CD4-positive, alpha-beta T cell treated with Interleukin-6 for 4 hours (primary cell): ENCODE measurements around the gene DYRK4.
A peak's percentile ranks its signal among the peaks of the same experiment; 100 is the strongest.

Experiments used
- DNase-seq: peaks from one replicate; pipeline ENCODE4 v3.0.0-alpha.2; 2020; ENCODE audit warnings: mixed read lengths

DYRK4 gene

DNA sequence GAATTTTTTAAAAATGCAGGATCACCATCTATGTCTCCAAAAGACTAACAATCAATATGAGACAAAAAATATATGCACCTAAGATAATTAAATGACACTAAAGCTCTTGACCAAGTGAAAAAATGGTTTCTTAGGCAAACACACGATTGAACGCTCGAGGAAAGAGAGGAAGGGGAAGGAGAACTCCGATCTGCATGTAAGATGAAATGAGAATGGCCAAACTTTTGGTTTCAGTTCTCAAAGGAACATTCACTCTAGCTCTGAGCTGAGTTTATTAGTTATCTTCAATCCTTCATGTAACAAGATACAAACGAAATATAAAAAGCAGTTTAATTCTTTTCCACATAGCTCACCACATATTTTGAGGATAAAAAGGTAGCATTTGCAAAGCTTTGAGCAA is 2.8 kb downstream of the DYRK4 start:
- DNase-seq, result no peak

DNA sequence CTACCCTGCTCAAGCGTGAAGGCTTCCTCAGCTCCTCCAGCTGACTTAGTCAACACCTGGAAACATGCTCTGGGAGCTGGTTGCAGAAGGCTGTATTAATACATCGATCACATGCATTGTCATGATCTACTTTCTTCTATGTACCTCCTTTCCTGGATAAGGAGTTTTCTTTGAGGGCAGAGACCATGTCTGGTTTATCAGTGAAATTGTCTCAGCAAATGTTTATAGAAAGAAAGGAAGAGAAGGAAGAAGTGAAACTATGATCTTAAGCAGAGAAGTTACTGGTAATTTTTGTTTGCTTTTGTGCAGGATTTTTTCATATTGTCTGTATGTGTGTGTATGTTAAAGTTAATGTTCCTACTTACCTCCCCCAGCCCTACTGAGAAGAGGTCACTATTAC is 4.5 kb downstream of the DYRK4 start:
- no peak for DNase-seq

DNA sequence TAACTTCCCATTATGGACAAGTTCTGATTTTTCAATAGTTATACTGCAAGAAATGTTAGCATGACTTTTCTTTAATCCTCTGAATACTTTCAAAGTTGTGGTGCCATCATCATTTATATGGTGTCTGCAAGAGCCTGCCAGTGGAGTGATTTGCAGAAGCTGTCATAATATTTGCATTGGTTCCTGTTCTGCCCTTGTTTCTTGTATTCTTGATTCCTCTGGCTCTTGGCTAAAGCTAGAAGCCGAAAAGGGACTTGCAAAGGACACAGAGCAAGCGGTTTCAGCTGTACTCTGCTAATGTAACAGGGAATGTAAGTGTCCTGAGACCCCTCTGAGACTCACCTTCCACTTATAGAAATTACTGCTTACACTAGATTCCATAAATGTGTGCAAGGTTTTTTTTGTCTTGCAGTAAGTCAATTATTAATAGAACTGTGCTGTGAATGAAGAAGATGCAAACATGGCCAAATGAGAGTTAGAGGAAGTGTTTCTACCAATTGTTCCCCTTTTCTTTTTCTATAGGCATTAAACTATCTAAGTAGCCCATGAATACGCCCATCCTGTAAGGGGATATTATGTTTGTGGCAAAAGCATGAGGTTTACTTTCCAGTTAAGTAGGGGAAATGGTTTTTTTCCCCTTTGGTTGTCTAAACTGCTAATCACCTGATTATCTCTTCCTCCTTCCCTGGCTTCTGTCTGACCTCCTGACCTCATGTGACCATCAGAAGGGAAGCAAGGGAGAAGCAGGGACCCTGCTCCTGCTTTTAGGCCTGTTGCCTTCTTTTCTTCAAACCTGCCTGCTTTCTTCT is 5.3 kb downstream of the DYRK4 start:
- no peak for DNase-seq

DNA sequence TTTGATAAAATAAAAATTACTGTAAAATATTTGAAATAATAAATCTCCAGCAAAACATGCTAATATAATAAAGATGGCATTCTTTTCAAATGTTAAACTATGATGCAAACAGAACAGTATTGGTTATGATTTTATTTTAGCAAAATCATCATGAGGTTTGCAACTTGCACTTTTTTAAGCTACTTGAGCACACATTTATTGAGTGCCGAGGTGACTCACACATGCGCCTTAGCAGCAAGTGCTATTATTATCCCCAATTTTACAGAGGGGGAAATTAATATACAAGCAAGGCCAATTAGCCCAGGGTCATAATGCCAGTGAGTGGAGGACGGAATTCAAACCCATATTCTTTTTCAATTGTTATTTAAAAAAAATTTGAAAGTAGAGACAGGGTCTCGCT is 7.3 kb downstream of the DYRK4 start:
- no peak for DNase-seq

DNA sequence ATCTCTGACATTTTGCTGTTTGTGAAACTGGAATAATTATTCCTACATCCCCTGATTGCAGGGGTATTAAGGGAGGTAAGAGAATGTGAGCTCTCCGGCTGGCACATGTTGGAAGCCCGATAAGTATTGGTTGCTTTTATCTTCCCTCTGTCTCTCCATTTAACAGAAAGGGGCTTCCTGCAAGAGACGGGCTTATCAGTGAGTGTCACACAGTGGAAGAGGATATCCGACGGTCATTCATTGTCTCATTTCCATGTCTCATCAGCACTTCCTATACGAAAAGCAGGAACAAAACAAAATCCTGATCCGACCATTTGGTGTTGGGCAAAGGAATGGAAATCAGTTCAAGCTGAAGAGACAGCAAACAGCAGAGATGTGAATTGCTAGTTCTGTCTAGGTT is 10.7 kb downstream of the DYRK4 start:
- DNase-seq, result no peak

DNA sequence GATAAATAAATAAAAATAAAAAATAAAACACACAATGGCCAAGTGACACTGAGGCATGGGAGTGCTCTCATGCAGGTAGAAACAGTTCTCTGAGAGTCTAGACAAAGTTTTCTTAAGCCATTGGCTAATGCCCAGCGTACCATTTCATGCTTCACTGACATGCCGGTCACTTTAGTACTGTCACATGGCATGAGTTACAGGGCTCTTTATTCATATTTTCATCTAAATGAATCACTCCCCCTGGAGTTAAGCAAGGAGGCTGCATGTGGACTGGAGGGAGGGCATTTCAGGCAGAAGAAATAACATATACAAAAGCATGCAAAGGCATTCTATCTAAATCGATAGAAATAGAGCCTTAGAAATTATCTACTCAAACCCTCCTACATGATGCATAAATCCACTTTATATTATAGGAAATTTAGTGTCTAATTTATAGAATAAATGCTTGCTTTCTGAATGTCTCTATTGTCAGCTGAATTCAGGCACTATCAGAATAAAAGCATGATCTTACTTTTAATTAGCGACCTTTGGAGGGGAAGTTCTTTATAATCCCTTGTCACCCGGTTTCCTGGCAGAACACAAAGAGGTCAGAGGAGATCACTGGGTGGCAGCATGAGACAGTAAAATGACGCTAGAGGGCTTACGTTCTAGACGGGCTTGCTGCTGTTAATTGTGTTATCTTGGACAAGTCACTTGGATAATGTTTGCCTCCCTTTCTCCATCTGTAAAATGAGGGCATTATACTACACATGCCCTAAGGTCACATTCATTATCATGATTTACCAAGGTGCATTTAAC is 17.5 kb downstream of the DYRK4 start:
- no peak for DNase-seq

DNA sequence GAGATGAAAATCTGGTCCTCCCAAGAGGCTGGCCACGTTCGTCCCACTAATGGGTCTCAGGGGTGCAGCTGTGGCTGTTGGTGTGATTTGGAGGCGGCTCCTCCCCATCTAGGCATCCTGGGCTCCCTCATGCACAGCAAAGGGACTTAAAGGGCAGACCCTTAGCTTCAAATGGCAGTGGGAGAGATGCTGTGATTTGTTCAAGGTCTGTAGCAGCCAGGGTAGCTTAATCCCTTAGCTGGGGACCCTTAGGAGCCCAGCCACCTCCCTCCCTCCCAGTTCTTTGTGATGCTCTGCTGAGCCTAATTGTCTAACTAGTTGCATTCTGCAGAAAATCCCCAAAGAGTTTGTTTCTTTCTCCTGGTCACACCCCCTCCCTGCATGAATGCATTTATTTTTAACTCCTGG is 18.3 kb downstream of the DYRK4 start:
- DNase-seq, result no peak

DNA sequence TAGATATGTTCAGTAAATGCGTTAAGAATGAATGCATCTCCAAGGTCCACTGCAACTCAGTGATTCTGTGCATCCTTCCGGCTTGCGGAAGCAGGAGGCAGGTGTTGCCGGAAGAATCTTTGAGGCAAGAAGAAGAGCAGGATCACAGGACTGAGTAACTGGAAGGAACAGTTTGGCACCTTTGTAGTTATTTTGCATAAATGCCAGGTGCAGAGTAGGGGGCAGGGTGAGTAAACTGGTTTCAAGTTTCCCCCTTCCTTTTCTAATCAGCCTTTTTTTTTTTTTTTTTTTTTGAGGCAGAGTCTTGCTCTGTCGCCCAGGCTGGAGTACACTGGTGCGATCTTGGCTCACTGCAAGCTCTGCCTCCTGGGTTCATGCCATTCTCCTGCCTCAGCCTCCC is 22.3 kb downstream of the DYRK4 start:
- DNase-seq, result no peak

DNA sequence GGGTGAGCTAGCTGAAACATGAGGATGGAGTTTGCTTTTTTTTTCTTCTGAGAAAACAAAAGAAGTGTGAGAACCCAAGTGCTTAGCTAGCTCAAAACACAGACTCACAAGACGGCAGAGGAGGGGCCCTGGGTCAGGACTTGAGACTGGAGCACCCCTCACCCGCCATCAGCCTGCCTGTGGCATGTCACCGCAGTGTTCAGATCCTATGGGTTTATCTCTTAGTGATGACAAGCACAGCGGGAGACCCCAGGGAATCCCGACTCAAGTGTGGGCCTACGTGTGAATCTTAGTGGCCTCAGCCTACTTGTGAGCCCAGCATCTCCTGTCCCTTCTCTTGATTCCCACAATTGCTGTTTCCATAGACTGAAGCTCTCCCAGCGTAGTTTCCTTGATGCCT is 22.9 kb downstream of the DYRK4 start:
- no peak for DNase-seq

DNA sequence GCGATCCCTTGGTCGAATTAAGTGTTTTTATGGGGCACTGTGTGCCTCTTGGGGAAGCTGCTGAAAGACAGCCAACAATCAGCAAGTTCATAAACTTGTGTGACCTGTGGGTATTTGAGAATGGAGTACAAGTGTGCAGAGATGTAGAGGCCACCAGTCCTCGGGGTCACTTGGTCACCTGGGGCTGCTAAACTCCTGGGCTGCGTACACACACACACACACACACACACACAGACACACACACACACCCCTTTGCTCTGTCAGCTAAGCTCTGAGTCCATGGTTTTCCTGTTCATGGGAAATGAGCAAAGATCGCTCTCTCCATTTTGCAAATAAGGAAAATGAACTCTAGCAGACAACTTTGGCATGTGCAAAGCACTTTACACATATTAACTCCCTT is 24.5 kb downstream of the DYRK4 start:
- DNase-seq, result no peak

DNA sequence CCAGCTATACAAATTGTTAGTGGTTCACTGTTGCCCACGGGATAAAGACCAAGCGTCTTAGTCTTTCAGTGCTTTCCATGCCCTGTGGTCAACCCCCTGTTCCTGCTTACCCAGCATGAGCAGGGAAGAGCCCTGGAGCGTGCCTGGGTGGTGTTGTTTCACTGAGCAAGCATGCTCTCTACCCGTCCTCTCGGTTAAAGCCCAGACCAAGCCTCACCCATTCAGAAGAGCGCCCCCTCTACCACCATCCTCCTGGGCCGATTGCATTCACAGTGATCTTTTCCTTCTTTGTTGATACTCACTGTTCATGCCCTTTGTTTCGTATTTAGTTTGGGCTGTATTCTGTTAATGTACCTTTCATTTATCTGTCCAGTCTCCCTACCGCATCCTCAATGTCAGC is 25.1 kb downstream of the DYRK4 start:
- DNase-seq, result no peak

DNA sequence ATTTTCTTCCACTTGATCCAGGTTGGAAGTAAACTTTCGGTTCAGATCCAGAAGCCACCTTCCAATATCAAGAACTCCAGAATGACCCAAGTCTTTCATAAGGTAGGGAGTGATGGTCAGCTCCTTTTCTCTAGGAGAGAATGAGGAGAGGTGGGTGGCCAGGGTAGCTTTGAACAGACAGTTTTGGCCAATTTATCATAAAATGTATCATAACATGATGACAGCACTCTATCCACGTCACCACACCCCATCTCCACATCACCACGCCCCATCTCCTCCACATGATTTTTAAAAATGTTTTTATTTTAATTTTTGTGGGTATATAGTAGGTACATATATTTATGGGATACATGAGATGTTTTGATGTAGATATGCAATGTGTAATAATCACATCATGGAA is 26.9 kb downstream of the DYRK4 start:
- no peak for DNase-seq

DNA sequence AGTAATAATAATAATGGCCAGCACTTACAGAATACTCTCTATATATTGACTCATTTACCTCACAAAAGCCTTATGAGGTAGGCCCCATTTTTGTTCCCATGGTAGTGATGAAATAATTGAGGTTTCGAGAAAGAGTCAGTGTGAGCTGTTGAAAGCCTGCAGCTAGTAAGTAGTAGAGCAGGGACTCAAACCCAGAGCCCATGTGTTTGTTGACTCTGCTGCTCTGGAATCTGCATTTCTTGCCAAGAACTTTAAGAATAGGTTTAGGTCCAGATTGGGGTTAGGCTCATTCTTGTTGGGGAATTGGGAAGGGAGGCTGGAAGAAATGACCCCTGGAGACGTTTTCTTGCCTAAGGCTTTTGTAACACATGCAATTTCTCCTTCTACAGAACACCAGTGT is 27.9 kb downstream of the DYRK4 start:
- no peak for DNase-seq

DNA sequence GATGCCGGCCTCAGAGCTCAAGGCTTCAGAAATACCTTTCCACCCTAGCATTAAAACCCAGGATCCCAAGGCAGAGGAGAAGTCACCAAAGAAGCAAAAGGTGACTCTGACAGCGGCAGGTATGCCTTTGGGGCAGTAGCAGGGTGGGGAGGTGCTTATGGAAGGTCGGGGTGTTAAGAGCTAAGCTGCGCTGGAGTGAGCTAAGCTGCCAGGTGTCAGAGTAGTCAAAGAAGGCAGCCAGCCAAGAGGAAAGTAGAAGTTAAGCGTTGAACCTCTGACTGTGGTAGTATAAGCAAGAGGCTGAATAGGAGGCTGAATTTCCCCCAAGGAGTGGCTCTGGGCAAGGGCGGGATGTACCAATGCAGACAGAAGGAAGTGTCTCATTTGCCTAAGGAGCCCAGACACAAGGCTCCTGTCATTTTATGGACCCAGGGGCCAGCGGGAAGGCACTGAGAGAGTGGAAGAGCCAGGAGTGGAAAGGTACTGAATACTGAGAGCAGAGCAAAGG is 29.2 kb downstream of the DYRK4 start:
- DNase-seq, result no peak

DNA sequence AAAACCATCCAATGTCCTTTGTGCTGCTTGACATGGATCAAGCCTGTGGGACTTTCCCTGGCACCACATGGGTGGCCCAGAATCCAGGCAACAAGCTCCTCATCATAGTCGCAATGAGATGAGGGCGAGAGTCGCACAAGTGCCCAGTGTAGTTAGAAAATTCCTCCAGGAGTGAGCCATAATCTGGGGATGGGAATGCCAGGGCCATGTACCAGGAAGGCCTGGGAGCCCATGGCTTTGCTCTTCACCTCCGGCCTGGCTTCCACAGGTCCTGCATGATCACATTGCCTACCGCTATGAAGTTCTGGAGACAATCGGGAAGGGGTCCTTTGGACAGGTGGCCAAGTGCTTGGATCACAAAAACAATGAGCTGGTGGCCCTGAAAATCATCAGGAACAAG is 33.9 kb downstream of the DYRK4 start:
- no peak for DNase-seq

DNA sequence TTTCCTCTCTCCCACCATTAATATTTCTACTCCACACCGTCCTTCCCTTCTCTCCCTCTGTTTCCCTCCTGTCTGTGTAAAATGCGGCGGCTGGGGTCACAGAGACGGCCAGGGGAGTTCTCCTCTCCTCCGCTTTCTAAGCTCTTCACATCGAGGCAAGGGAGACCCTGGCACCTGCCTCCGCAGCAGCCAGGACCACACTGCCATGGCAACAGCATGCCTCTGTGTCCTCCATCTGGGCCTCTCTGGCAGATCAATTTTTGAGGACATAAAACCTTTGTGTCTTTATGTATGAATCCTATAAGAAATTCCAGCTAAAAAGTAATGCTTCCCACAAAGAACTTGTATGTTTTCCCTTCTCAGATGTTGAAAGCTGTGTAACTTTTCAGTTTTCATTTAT is 41.4 kb downstream of the DYRK4 start:
- DNase-seq, result no peak

DNA sequence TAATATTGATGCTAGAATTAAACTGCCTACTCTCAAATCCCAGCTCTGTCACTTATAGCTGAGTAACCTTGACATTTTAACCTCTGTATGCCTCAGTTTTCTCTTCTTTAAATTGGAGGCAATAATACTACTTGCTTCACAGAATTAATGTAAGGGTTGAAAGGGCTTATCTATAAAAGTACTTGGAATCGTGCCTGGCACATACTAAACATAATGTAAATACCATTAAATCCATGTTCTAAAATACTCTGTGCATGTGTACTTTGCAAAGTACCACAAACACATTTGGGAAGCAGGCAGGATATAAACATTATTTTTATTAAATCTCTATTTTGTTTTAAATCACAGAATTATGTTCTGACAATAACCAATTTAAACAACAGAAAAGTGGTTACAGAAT is 41.9 kb downstream of the DYRK4 start:
- DNase-seq, result no peak

DNA sequence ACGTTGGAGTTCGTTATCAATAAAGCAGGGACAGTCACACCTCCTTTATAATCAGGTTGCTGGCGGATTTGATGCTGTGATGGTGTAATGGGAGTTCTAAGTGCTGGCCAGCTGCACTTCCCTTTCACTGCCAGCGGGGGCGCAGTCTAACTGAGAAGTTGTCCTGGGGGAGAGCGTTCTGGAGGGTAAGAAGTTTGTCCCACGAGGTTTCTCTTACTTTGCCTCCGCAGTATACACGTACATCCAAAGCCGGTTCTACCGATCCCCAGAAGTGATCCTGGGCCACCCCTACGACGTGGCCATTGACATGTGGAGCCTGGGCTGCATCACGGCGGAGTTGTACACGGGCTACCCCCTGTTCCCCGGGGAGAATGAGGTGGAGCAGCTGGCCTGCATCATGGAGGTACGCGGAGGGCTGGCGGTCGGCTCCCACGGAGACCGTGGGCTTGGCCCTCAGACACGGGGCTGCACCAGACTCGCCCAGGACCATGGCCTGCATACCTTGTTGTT is 42.7 kb downstream of the DYRK4 start:
- peak; percentile 82 for DNase-seq

DNA sequence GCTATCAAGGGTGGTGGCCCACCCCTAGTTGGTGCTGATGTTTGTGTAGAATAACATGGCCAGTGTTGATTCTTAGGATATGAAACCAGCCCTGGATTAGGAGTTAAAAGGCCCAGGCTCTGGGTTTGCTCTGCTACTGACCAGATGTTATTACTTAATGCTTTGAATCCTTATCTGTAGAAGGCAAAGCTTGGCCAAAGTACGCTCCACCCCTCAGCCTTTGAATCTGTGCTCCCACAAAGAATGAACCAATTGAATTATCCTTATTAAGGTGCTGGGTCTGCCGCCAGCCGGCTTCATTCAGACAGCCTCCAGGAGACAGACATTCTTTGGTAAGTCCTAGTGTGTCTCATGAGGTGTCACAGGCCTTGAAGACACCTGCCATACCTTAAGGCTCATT is 45.0 kb downstream of the DYRK4 start:
- DNase-seq, result no peak

DNA sequence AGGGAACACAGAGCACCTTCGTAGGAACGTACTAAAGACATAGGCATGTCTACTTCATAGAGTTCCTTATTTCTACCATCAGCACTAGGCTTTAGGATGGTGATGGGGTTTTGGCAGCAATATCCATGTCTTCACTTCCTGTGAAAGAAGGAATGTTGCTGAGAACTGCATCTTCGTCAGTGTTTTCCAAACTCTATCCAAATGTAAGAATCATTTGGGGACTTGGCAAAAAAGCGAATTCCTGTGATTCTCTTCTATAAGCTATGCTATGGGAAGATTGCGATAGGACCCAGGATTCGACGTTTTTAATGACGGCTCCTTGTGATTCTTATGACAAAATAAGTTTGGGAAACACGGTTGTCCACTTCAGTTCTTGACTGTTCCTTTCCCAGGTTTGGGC is 47.1 kb downstream of the DYRK4 start:
- no peak for DNase-seq

DNA sequence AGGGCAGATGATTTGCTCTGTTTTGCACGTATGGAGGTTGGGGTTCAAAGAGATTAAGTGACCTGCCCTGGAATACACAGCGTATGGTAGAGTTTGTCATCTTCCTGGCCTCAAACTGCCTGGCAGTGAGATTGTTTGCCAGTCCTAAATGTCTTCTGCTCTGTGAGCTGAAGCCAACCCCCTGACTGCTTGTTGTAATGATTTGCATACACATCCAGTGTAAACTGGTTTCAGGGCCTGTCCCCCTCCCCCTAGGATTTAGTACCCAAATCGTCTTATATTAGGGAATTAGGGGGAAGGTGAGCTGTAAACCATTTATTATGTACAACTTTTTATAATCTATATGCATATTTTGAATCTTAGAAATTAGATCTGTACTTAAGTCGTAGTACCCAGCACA is 48.5 kb downstream of the DYRK4 start:
- no peak for DNase-seq

DNA sequence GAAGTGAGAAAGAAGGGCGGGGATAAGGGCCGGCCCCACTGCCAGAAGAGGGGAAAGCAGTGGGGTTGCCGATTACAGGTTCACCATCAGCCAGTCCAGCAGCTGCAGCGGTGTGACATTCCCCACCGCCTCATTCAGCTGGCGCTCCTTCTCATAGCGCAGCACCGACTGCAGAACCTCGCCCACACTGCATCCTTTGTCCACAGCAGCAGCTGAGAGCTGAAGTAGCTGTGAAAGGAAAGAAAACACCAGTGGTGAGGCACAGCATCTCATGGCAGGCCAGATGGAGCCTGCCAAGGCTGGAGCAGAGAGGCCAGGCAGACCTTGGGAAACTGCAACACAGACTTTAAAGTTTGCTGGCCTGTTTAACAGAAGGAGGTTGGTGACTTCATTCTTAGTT is 53.7 kb downstream of the DYRK4 start:
- DNase-seq, result no peak

DNA sequence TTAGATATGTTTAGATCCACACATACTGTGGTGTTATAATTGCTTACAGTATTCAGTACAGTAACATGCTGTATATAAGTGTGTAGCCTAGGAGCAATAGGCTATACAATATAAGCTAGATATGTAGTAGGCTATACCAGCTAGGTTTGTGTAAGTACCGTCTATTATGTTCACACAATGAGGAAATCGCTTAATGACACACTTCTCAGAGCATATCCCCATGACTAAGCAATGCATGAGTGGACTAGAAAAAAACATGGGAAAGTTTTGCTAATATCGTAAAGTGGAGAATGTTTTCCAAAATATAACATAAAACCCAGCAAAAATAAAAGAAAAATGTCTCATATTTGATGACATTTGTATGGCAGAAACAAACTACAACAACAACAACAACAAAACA is 59.5 kb downstream of the DYRK4 start:
- DNase-seq, result no peak

DNA sequence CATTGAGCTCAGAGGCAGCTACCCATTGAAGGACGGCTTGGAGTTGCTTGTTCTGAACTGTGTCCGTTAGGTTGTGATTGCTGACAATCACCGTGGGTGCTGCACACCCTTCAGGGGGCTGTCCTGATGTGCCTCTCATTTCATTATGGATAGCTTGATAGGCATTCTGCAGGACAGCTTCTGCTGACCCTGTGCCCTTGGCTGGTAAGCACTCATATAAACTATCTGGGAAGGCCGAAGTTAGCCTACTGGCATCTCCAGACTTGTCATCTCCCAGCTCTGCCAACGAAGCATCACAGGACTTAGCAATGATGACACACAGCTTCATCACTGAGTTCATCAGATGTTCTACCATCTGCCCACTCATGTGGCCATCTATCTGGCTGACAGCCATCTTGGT is 64.5 kb downstream of the DYRK4 start:
- no peak for DNase-seq
